ENCODE measurements around the gene PASK. TPM values are rescaled to one million over a fixed set of nuclear protein-coding genes. Genes with fewer than 3 reads are reported as not detected.

PASK gene
- total RNA-seq, 1 donor from 2014 or later, result 92.0 TPM

DNA sequence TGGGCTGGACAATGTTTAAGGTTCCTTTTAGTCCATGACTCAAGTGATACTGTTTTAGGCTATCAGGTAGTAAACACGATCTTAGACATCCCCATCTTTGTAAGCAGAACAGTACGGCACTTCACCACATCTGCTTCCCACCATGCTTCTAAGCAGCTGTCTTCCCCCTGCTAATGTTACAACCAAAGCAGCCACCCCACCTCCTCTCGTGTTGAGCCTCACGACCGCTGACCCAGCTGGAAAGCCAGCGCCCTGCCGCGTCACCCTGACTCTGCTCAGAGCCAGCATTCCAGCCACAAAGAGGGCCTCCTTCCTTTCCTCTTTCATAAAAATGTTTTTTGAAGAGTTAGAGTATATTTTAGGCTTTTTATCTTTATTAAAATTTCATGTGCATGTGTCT is 56.6 kb downstream of the PASK start:
- Mint-ChIP-seq H3K27me3 (no peaks in the 10 kb centered on the region), H3K9me3 (no peaks in the 10 kb centered on the region), H3K27ac (no peak overlapping the region), H3K36me3 (ENCODE audit: low read depth) (peaks cover 59% of the 10 kb centered on the region), H3K4me1 (peaks cover 18% of the 10 kb centered on the region), H3K4me3 (no peak overlapping the region)
- no peak for DNase-seq
- intact Hi-C loops (cut with micrococcal nuclease), result no loop called here

DNA sequence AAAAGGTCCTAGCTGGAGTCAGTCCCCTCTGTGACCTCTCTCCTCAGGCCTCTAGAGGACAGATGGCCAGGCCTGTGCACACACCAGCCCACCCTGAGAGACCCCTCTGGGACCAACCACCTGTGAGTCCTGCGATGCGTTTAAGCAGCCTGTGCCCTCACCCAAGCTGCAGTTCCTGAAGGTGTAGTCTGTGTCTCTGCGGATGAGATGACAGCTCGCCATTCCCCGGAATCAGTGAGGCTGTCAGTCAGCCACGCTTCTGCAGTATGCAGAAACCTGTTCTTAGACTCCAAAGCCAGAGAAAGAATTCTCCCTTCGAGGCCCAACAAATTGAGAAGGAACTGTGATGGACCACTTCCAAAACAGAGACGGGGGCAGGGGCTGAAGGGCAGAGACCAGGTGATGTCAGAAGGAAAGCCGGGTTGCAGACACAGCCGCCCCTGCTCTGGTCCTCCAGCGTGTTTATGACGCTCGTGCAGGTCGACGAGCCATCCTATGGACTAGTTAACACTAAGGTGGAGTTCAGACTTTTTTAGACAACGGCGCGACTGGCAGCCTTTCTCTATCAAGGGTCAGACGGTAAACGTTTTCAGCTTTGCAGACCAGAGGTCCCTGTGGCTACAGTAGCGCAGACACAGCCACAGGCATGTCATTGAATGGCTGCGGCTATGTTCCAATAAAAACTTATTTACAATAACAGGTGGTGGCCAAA is 57.4 kb downstream of the PASK start:
- peaks cover 57% of the 10 kb centered on the region for H3K36me3 Mint-ChIP-seq (ENCODE audit: low read depth)
- intact Hi-C loops (cut with micrococcal nuclease), result no loop called here
- H3K4me3 Mint-ChIP-seq, result no peak overlapping the region
- peaks cover 14% of the 10 kb centered on the region for H3K4me1 Mint-ChIP-seq
- H3K27ac Mint-ChIP-seq, result no peak overlapping the region
- no peak for DNase-seq
- H3K9me3 Mint-ChIP-seq, result no peaks in the 10 kb centered on the region
- no peaks in the 10 kb centered on the region for H3K27me3 Mint-ChIP-seq

DNA sequence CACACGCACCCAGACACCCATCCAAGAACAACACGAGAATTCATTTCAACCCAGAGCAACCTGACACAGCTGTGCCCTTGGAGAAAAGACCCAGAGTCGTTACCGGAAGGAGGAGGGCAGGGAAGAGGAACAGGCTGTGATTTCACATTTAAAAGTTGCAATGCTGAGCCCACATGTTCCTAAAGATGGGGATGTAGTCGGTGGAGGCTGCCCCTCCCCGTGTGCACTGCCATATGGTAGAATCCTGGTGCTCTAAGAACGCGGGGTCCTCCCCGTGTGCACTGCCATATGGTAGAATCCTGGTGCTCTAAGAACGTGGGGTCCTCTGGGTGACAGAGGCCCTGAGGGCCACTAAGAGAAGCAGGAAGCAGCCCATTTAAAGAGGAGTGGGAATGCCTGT is 58.1 kb downstream of the PASK start:
- peaks cover 9% of the 10 kb centered on the region for H3K4me1 Mint-ChIP-seq
- H3K4me3 Mint-ChIP-seq, result no peak overlapping the region
- intact Hi-C loops (cut with micrococcal nuclease), result no loop called here
- no peaks in the 10 kb centered on the region for H3K9me3 Mint-ChIP-seq
- no peaks in the 10 kb centered on the region for H3K27me3 Mint-ChIP-seq
- DNase-seq, result no peak
- no peak overlapping the region for H3K27ac Mint-ChIP-seq
- H3K36me3 Mint-ChIP-seq (ENCODE audit: low read depth), result peaks cover 57% of the 10 kb centered on the region

DNA sequence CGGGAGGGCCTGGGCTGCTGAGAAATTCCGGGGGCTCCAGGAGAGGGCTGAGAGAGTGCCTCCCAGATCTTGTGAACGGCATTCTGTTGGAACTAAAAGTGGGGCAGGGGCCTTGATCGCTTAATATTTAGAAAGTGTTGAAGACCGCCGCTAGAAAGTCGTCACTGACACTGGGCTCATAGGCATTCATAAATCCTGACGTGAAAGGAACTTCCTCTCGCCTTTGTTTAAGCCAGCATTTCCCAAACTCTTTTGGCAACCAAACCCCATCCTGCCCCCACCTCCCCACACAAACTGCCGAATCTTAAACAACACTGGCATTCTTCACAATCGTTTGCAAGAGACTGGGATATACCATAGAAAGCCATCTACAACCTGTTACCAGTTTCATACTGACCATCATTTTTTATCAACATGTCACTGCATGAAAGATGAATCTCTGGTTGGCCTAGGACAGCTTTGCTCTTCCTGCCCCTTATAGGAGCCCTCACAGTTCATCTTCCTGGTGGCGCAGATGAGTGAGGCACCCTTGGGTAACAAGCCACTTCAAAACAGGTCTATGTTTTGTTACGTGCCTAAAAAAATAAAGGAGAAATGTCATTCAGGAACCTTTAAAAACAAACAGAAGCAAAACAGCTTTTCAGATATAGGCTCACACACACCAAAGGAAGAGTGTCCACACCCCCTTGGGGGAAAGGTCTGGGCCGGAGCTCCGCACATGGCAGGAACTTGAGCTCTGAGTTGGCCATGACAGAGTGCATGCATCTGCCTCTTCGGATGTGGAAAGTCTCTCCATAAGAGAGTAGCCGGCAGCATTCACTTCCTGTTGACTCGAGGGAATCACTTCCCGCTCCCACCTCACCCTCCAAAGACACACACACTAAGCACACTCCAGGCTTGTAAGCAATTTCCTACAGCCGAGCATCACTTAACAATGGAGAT is 60.2 kb downstream of the PASK start:
- Mint-ChIP-seq H3K4me3 (no peak overlapping the region), H3K36me3 (ENCODE audit: low read depth) (peaks cover 52% of the 10 kb centered on the region), H3K27ac (no peak overlapping the region), H3K9me3 (no peaks in the 10 kb centered on the region), H3K4me1 (no peaks in the 10 kb centered on the region), H3K27me3 (no peaks in the 10 kb centered on the region)
- no peak for DNase-seq
- intact Hi-C loops (cut with micrococcal nuclease), result no loop called here

DNA sequence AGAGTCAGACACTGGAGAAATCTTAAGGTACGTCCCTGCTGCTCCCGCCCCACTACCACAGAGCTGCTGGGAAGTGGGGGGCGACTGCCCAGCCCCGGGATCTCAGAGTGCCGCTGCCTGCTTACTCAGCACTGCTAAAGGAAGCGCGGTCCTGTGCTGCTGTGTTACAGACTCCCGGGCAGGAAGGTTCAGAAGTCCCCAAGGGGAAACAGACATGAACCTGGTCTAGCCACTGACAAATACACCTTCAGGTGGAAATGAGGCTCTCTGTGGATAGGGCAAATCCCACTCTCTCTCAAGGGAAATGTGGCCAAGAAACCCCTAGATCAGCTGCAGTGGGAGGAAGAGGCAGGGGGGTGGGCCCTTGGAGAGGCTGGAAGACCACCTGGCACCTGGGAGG is 60.9 kb downstream of the PASK start:
- DNase-seq, result no peak
- H3K36me3 Mint-ChIP-seq (ENCODE audit: low read depth), result peaks cover 52% of the 10 kb centered on the region
- no peak overlapping the region for H3K27ac Mint-ChIP-seq

DNA sequence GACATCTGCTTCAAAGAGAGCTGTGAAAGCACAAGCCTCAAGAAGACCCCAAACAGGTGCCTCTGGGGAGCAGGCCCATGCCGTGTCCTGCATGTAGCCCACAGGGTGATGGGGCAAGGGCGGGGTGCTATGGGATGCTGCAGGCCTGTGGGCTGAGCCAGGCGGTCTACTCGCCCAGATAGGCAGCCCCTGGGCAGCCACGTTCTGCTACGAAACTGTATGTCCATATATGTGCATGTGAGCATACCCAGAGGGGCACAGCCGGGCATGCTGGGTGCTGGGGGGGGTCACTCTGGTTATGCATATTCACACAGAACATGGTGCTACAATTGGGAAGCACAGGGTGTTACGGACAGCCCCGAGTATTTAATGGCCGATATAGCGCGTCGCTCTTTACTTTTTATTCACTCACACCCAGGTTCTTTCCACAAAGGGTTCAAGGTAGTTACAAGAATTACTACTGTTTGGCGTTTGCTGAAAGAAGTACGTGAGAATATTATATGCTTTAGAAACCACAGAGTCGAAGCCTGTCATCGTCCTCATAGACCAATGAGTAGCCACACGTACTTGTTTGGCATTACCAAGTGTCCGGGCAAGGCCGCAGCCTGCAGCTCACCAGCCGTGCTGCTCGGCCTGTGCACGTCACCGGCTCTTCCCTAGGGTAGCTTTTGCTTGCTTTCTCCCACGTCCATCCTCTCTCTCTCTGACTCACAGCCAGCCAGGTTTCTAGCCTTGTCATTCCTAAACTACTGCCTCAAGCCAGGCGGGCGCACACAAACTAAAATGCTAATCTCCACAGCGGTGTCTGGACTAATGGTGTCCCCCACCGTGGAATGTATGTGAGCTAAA is 61.6 kb downstream of the PASK start:
- H3K27me3 Mint-ChIP-seq, result no peaks in the 10 kb centered on the region
- H3K27ac Mint-ChIP-seq, result no peak overlapping the region
- intact Hi-C loops (cut with micrococcal nuclease), result no loop called here
- no peak for DNase-seq
- H3K4me3 Mint-ChIP-seq, result no peak overlapping the region
- no peaks in the 10 kb centered on the region for H3K4me1 Mint-ChIP-seq
- no peaks in the 10 kb centered on the region for H3K9me3 Mint-ChIP-seq
- peaks cover 51% of the 10 kb centered on the region for H3K36me3 Mint-ChIP-seq (ENCODE audit: low read depth)

More for the DNA sequence above, 60.9 kb downstream of the PASK start:
- Mint-ChIP-seq H3K9me3 (no peaks in the 10 kb centered on the region), H3K27me3 (no peaks in the 10 kb centered on the region), H3K4me1 (no peaks in the 10 kb centered on the region), H3K4me3 (no peak overlapping the region)
- intact Hi-C loops (cut with micrococcal nuclease), result no loop called here

DNA sequence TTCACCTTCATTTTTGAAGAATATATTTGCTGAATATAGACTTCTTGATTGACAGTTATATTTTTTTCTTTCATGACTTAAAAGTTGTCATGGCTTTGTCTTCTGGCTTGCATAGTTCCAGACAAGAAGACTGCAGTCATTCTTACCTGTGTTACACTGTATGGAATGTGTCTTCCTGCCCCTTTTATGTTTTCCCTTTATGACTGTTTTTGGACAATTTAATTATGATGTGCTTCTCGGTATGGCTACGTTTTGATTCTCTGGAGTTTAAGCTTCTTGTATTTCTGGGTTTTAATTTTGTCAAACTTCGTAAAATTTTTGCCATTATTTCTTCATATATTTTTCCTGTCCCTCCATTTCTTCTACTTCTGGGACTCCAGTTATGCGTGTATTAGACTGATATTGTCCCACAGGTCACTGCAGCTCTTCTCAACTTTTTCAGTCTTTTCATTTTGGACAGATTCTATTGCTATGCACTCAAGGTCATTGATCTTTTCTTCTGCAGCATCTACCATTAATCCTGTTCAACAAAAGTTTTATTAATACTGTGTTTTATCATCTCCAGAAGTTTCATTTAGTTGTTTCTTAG is 64.3 kb downstream of the PASK start:
- intact Hi-C loops (cut with micrococcal nuclease), result no loop called here
- Mint-ChIP-seq H3K4me1 (no peaks in the 10 kb centered on the region), H3K4me3 (no peak overlapping the region), H3K27ac (no peak overlapping the region), H3K36me3 (ENCODE audit: low read depth) (peaks cover 43% of the 10 kb centered on the region), H3K9me3 (no peaks in the 10 kb centered on the region), H3K27me3 (no peaks in the 10 kb centered on the region)
- DNase-seq, result no peak

DNA sequence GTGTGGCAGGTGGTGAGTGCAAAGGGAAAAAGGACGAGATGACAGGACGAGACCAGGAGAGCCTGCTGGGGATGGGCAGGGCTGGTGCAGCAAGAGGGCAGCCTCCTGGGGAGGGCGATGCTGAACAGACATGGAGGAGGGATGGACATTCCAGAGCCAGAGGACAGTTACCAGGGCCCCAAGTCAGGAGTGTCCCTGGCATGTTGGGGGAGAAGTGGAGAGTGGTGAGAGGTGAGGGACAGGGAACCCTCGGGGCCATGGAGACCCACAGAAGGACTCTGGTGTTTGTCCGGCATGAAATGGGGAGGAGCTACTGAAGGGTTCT is 66.2 kb downstream of the PASK start:
- intact Hi-C loops (cut with micrococcal nuclease), result no loop called here
- Mint-ChIP-seq H3K9me3 (no peaks in the 10 kb centered on the region), H3K36me3 (ENCODE audit: low read depth) (peaks cover 28% of the 10 kb centered on the region), H3K27me3 (no peaks in the 10 kb centered on the region), H3K4me1 (no peaks in the 10 kb centered on the region), H3K4me3 (no peak overlapping the region), H3K27ac (no peak overlapping the region)
- DNase-seq, result no peak

DNA sequence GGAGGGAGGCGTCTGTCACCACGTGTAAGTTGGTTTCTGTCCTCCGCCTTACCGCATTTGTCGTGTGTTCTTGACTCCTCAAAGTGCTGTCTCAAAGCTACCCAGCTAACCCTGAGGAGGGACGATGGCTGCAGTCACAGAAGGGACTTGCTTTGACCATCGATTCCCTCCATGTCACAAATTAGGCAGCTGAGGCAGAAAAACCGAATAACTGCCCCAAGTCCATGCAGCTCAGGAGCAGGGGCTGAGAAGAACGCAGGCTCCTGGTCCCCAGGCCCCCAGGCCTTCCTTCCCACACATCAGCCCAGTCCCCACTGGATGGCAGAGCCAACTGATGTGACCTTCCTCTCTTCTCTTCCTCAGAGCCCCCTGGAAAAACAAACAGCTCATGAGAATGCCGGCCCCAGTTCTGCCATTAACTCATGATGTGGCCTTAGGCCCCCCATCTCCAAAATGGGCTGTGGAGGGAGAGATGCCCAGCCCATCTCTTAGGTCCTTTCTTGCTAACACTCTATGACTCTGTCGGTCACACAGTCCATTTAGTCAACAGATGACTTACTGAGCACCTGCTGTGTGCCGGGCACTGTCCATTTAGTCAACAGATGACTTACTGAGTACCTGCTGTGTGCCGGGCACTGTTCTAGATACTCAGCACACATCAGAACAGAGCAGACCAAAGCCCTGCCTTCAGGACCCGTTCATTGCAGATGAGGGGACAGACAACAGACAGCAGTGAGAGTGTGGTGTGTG is 66.8 kb downstream of the PASK start:
- DNase-seq, result no peak
- no peak overlapping the region for H3K4me3 Mint-ChIP-seq
- H3K9me3 Mint-ChIP-seq, result no peaks in the 10 kb centered on the region
- H3K36me3 Mint-ChIP-seq (ENCODE audit: low read depth), result peaks cover 22% of the 10 kb centered on the region
- H3K4me1 Mint-ChIP-seq, result no peaks in the 10 kb centered on the region
- no peak overlapping the region for H3K27ac Mint-ChIP-seq
- no peaks in the 10 kb centered on the region for H3K27me3 Mint-ChIP-seq
- intact Hi-C loops (cut with micrococcal nuclease), result no loop called here

DNA sequence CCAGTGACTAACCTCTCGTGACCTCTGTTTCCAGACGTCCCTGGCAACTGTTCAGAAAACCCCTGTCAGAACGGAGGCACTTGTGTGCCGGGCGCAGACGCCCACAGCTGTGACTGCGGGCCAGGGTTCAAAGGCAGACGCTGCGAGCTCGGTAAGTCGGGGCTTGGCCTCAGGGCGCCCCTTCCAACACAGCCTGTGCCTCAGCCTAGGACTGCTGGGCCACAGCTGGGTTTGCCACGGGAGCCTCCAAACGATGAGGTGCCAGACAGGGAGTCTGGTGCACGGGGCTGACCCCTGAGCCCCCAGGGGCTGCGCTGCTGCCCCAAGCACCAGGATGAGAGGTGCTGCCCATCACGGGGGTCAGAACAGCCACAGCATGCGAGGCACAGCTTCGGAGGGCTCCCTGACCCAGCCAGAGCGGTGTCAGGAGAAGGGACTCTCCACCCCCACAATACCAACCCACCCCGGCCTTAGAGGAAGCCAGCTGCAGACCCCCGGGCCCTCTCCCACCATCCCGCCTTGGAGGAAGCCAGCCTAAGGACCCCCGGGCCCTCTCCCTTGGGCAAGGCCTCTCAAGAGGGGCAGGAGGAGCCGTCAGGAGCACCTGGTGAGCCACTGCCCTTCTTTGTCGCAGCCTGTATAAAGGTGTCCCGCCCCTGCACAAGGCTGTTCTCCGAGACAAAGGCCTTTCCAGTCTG is 67.5 kb downstream of the PASK start:
- H3K27ac Mint-ChIP-seq, result no peak overlapping the region
- peaks cover 18% of the 10 kb centered on the region for H3K36me3 Mint-ChIP-seq (ENCODE audit: low read depth)
- no peaks in the 10 kb centered on the region for H3K9me3 Mint-ChIP-seq
- H3K4me3 Mint-ChIP-seq, result no peak overlapping the region
- intact Hi-C loops (cut with micrococcal nuclease), result no loop called here
- H3K4me1 Mint-ChIP-seq, result no peaks in the 10 kb centered on the region
- H3K27me3 Mint-ChIP-seq, result no peaks in the 10 kb centered on the region
- DNase-seq, result no peak

DNA sequence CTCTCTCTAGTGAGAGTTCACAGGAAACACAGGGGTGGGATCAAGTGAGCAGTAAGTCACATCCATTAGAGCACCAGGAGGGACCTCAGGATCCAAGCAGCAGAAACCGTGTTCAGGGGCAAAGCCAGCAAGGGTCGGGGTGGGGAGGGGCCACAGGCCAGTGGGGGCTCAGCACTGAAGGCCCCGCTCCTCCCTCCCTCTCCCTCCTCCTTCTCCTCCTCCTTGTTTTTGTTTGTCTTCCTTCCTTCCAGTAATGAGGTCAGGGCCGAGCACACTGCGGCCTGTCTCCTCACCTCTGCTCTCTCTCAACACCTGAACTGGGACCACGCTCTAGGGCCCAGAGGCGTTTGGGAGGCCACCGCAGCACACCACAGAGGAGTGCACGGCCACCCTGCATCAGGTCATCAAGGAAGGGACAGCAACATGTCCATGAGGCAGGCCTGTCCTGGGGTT is 68.1 kb downstream of the PASK start:
- H3K27ac Mint-ChIP-seq, result no peak overlapping the region
- DNase-seq, result no peak
- intact Hi-C loops (cut with micrococcal nuclease), result no loop called here
- H3K36me3 Mint-ChIP-seq (ENCODE audit: low read depth), result peaks cover 13% of the 10 kb centered on the region
- H3K27me3 Mint-ChIP-seq, result no peaks in the 10 kb centered on the region
- no peak overlapping the region for H3K4me3 Mint-ChIP-seq
- no peaks in the 10 kb centered on the region for H3K4me1 Mint-ChIP-seq
- no peaks in the 10 kb centered on the region for H3K9me3 Mint-ChIP-seq

DNA sequence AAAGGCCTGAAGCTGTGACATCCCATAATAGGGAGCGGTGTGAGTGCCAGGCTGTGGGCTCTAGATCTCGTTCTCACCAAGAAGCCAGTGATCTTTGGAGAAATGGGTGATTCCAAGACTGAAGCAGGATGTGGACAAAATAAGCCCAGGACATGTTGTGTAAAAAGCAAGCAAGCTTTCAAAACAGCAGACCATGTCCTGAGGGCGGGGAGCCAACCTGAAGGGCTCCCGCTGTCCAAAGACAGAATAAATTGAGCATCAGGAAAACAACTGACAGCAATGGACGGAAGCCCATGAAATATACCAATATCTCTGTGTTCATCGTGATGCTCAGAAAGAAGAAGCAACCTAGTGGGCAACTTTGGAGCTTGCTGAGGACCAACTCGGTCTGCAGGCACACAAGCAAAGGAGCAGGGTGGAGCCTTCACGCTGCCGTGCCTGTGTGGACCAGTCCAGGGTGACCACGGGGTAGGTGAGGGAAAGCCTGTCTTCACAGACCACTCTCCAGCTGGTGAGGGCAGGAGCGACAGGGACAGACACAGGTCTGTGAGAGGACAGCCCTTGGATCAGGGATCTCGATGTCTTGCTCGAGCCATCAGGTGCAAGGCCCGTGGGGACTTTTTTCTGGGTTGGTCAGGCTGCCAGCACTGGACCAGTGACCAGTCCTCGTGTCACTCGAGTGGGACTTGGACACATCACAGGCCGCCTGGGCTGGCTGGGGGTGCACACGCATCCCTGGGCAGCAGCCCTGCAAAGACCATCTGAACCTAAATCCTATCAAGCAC is 68.7 kb downstream of the PASK start:
- intact Hi-C loops (cut with micrococcal nuclease), result no loop called here
- Mint-ChIP-seq H3K4me3 (no peak overlapping the region), H3K27ac (no peak overlapping the region), H3K27me3 (no peaks in the 10 kb centered on the region), H3K36me3 (ENCODE audit: low read depth) (peaks cover 10% of the 10 kb centered on the region), H3K9me3 (no peaks in the 10 kb centered on the region), H3K4me1 (no peaks in the 10 kb centered on the region)
- DNase-seq, result no peak

Measured in activated CD4-positive, alpha-beta T cell treated with anti-CD3 and anti-CD28 coated beads, Interleukin-2, amount 10 ng/mL, durations not matched to agents 24 days and 14 days (primary cell).